HCT116 (cell line): ENCODE results near the gene CSN3. TPM values are rescaled to one million over a fixed set of nuclear protein-coding genes. Genes with fewer than 3 reads are reported as not detected.

ENCODE experiments used
- ATAC-seq: fragments of 200-7000 bp; cut with Tn5 transposase; 2 replicates; pipeline ENCODE4 v1.9.1; 2020; ENCODE audit warnings: mild to moderate bottlenecking, moderate library complexity
- BruUV-seq: library from RNA; stranded (reverse); fragments of 400-500 nt; replicated peaks from 2 replicates; lab custom pipeline; 2021; lab: Mats Ljungman, UMichigan
- CTCF ChIA-PET: fragments of 300-600 bp; sonication (Branson Sonifier 250); formaldehyde crosslinking; loops from one replicate; lab custom pipeline; 2021; ENCODE audit warnings: antibody characterized with exemption; lab: Charles Lee
- POLR2A ChIA-PET: fragments of 300-600, 350-600 bp; sonication (Branson Sonifier 250); formaldehyde crosslinking; loops from one replicate; lab custom pipeline; 2021; ENCODE audit warnings: antibody characterized with exemption; lab: Charles Lee
- RAD21 ChIA-PET, 2 experiments: fragments of 300-600 bp; sonication (Branson Sonifier 250); formaldehyde crosslinking; loops; one replicate each; lab custom pipeline; 2023; ENCODE audit warnings: low total read pairs in 2 of 2; ENCODE audit not compliant: uncharacterized antibody in 2 of 2, unreplicated experiment in 2 of 2, low non-redundant PET in 1 of 2; lab: Charles Lee
- DNase-seq: peaks from one replicate; pipeline ENCODE4 v3.0.0-alpha.2; 2010; ENCODE audit warnings: low read depth, low spot score
- H2AFZ ChIP-seq: fragments of 200-600 bp; shearing (Covaris generic), sonication (generic); 2 replicates; pipeline ENCODE4 v1.6.1; 2017; ENCODE audit warnings: low read depth, mixed run types, mixed read lengths, antibody characterized with exemption, low read length; ENCODE audit not compliant: poor library complexity, severe bottlenecking
- H3K27ac ChIP-seq: 2 replicates; pipeline ENCODE4 v1.5.1; 2012; ENCODE audit warnings: low read depth, low read length
- H3K27me3 ChIP-seq: fragments of 200-600 bp; sonication (generic); 2 replicates; pipeline ENCODE4 v1.6.1; 2016; ENCODE audit warnings: mixed run types, low read length, mixed read lengths; ENCODE audit not compliant: insufficient read depth
- H3K36me3 ChIP-seq, 2 experiments: fragments of 200-500 bp in 1 of 2; fragments of 200-600 bp in 1 of 2; sonication (Bioruptor generic) in 1 of 2; sonication (generic) in 1 of 2; 2 replicates each; pipeline versions ENCODE4 v1.5.1 to v1.6.1; 2014 to 2016; ENCODE audit warnings: low read length in 2 of 2, inconsistent platforms in 1 of 2, mixed read lengths in 1 of 2, mixed run types in 1 of 2; ENCODE audit not compliant: insufficient read depth in 2 of 2, control insufficient read depth in 1 of 2
- H3K4me1 ChIP-seq, 2 experiments: fragments of 200-600 bp in 1 of 2; sonication (generic) in 1 of 2; 2 replicates each; pipeline versions ENCODE4 v1.5.1 to v1.6.1; 2012 to 2017; ENCODE audit warnings: low read length in 2 of 2, inconsistent platforms in 1 of 2, mild to moderate bottlenecking in 1 of 2, mixed read lengths in 1 of 2, mixed run types in 1 of 2, moderate library complexity in 1 of 2; ENCODE audit not compliant: insufficient read depth in 2 of 2, control insufficient read depth in 1 of 2
- H3K4me2 ChIP-seq: fragments of 200-600 bp; sonication (generic); 2 replicates; pipeline ENCODE4 v1.6.1; 2017; ENCODE audit warnings: mixed run types, low read length, mixed read lengths
- H3K4me3 ChIP-seq, 2 experiments: fragments of 200-600 bp in 1 of 2; sonication (generic) in 1 of 2; replicated peaks in 1 of 2; 2 replicates each; pipeline ENCODE4 v1.5.1; 2011 to 2016; ENCODE audit warnings: low read length in 2 of 2, control low read depth in 1 of 2, low read depth in 1 of 2, mild to moderate bottlenecking in 1 of 2, mixed read lengths in 1 of 2, mixed run types in 1 of 2
- H3K79me2 ChIP-seq: fragments of 200-600 bp; sonication (generic); 2 replicates; pipeline ENCODE4 v1.6.1; 2017; ENCODE audit warnings: mild to moderate bottlenecking, mixed run types, low read length, moderate library complexity, mixed read lengths; ENCODE audit not compliant: insufficient read depth
- H3K9ac ChIP-seq: fragments of 200-600 bp; sonication (generic); 2 replicates; pipeline ENCODE4 v1.6.1; 2016; ENCODE audit warnings: low read length, mixed read lengths
- H3K9me2 ChIP-seq: fragments of 200-600 bp; sonication (generic), shearing (Covaris generic); 2 replicates; pipeline ENCODE4 v1.6.1; 2017; ENCODE audit warnings: mixed run types, mild to moderate bottlenecking, moderate library complexity; ENCODE audit not compliant: insufficient read depth
- H3K9me3 ChIP-seq, 2 experiments: fragments of 200-500 bp in 1 of 2; fragments of 200-600 bp in 1 of 2; sonication (Bioruptor generic) in 1 of 2; sonication (generic) in 1 of 2; 2 replicates each; pipeline ENCODE4 v1.6.1; 2014 to 2017; ENCODE audit warnings: low read length in 2 of 2, mixed read lengths in 2 of 2, inconsistent platforms in 1 of 2, low read depth in 1 of 2, mild to moderate bottlenecking in 1 of 2, mixed run types in 1 of 2, moderate library complexity in 1 of 2; ENCODE audit not compliant: control insufficient read depth in 1 of 2, insufficient read depth in 1 of 2
- H4K20me1 ChIP-seq: fragments of 200-600 bp; sonication (generic), shearing (Covaris generic); 2 replicates; pipeline ENCODE4 v1.6.1; 2017; ENCODE audit warnings: mixed run types, mild to moderate bottlenecking, moderate library complexity; ENCODE audit not compliant: insufficient read depth
- CEBPB ChIP-seq: IDR thresholded peaks from 2 replicates; pipeline ENCODE4 v1.6.1; 2012; ENCODE audit warnings: low read depth
- EGR1 ChIP-seq: IDR thresholded peaks from 2 replicates; pipeline ENCODE4 v1.6.1; 2012; ENCODE audit warnings: low read depth
- POLR2AphosphoS5 ChIP-seq: IDR thresholded peaks from 2 replicates; pipeline ENCODE4 v1.6.1; 2011; ENCODE audit warnings: mild to moderate bottlenecking, low read depth, low read length, moderate library complexity
- RAD21 ChIP-seq: IDR thresholded peaks from 2 replicates; pipeline ENCODE4 v1.6.1; 2012; ENCODE audit warnings: low read depth, mild to moderate bottlenecking
- SIN3A ChIP-seq: IDR thresholded peaks from 2 replicates; pipeline ENCODE4 v1.6.1; 2012; ENCODE audit warnings: low read depth
- SP1 ChIP-seq: IDR thresholded peaks from 2 replicates; pipeline ENCODE4 v1.6.1; 2012; ENCODE audit warnings: low read depth
- TCF7L2 ChIP-seq: IDR thresholded peaks from 2 replicates; pipeline ENCODE4 v1.7.0; 2011; ENCODE audit warnings: borderline replicate concordance, inconsistent platforms; ENCODE audit not compliant: insufficient read depth, insufficient read length; ENCODE audit errors: extremely low read depth
- YY1 ChIP-seq: IDR thresholded peaks from 2 replicates; pipeline ENCODE4 v1.6.1; 2011; ENCODE audit warnings: low read length, low read depth, moderate library complexity, mild to moderate bottlenecking; ENCODE audit not compliant: insufficient replicate concordance; ENCODE audit errors: extremely low read depth
- ZFX ChIP-seq: fragments of 450-650 bp; IDR thresholded peaks from 2 replicates; pipeline ENCODE4 v1.6.1; 2017
- intact Hi-C: fragments of 100-400 bp; cut with micrococcal nuclease; formaldehyde crosslinking; loops from 2 replicates; pipeline ENCODE4 v1.10.0; 2022
- total RNA-seq: library from RNA; stranded (reverse); gene quantifications from one replicate; pipeline ENCODE4 v1.2.1, GENCODE V29; 2021; ENCODE audit not compliant: unreplicated experiment
- TF ChIP-seq, protein P1 (sequence below): IDR thresholded peaks from 2 replicates; pipeline ENCODE4 v1.6.1; 2012; ENCODE audit warnings: low read depth

CSN3 gene
- total RNA-seq, 1 experiment from 2014 or later = not detected

- TF ChIP-seq TCF7L2 (no peak), SP1 (no peak), CEBPB (no peak), EGR1 (no peak), SIN3A (no peak)
Observed at GRCh38 chr4:70291341-70291740, 48.9 kb downstream of the CSN3 start (continued).

DNA sequence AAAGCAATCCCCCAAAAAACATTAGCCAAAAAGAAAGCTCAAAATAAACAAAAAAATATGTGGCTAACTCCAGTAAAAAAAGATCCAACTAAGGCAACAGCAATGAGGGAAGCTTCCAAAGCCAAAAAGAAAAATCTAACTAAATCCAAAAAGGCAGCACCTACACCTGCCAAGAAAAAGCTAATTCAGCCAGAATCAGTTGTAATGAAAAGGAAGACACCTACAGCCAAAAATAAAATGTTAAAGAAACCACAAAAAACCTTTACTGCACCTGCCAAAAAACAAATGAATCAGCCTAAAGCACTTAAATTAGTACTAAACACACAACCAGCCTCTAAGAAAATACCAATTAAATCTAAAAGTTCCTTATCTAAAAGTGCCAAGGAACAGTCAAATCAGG, 55.2 kb downstream of the CSN3 start:
- ChIA-PET POLR2A (no interaction called here), CTCF (no interaction called here)
- no peaks in the 10 kb centered on the region for H3K27me3 ChIP-seq
- DNase-seq (no peak), ATAC-seq (no peak)
- no peak overlapping the region for H3K4me2 ChIP-seq
- no peaks in the 10 kb centered on the region for H3K9me3 ChIP-seq
- no peak overlapping the region for H3K27ac ChIP-seq
- no peak overlapping the region for H3K4me3 ChIP-seq
- no peaks in the 10 kb centered on the region for H3K9me2 ChIP-seq
- no peak overlapping the region for H2AFZ ChIP-seq
- BruUV-seq = no TSS peak
- TF ChIP-seq ZFX (no peak), POLR2AphosphoS5 (no peak), YY1 (no peak), RAD21 (no peak), CEBPB (no peak), SIN3A (no peak)
- TF ChIP-seq, protein P1, sequence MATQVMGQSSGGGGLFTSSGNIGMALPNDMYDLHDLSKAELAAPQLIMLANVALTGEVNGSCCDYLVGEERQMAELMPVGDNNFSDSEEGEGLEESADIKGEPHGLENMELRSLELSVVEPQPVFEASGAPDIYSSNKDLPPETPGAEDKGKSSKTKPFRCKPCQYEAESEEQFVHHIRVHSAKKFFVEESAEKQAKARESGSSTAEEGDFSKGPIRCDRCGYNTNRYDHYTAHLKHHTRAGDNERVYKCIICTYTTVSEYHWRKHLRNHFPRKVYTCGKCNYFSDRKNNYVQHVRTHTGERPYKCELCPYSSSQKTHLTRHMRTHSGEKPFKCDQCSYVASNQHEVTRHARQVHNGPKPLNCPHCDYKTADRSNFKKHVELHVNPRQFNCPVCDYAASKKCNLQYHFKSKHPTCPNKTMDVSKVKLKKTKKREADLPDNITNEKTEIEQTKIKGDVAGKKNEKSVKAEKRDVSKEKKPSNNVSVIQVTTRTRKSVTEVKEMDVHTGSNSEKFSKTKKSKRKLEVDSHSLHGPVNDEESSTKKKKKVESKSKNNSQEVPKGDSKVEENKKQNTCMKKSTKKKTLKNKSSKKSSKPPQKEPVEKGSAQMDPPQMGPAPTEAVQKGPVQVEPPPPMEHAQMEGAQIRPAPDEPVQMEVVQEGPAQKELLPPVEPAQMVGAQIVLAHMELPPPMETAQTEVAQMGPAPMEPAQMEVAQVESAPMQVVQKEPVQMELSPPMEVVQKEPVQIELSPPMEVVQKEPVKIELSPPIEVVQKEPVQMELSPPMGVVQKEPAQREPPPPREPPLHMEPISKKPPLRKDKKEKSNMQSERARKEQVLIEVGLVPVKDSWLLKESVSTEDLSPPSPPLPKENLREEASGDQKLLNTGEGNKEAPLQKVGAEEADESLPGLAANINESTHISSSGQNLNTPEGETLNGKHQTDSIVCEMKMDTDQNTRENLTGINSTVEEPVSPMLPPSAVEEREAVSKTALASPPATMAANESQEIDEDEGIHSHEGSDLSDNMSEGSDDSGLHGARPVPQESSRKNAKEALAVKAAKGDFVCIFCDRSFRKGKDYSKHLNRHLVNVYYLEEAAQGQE = no peak
- TF ChIP-seq, all 23 proteins: peak for 0
- Histone ChIP-seq H3K79me2 (no peaks in the 10 kb centered on the region), H3K36me3 (no peaks in the 10 kb centered on the region), H3K9ac (no peak overlapping the region), H3K4me1 (no peaks in the 10 kb centered on the region), H4K20me1 (no peaks in the 10 kb centered on the region)
- intact Hi-C loops = no loop called here
- RAD21 ChIA-PET = no interaction called here
